Measurements from ENCODE around the gene AP3D1. TPM values are rescaled to one million over a fixed set of nuclear protein-coding genes. Genes with fewer than 3 reads are reported as not detected.

AP3D1 gene
- total and polyA plus RNA-seq, 10 donors = 32.8 to 112 (median 96.2) TPM

DNA sequence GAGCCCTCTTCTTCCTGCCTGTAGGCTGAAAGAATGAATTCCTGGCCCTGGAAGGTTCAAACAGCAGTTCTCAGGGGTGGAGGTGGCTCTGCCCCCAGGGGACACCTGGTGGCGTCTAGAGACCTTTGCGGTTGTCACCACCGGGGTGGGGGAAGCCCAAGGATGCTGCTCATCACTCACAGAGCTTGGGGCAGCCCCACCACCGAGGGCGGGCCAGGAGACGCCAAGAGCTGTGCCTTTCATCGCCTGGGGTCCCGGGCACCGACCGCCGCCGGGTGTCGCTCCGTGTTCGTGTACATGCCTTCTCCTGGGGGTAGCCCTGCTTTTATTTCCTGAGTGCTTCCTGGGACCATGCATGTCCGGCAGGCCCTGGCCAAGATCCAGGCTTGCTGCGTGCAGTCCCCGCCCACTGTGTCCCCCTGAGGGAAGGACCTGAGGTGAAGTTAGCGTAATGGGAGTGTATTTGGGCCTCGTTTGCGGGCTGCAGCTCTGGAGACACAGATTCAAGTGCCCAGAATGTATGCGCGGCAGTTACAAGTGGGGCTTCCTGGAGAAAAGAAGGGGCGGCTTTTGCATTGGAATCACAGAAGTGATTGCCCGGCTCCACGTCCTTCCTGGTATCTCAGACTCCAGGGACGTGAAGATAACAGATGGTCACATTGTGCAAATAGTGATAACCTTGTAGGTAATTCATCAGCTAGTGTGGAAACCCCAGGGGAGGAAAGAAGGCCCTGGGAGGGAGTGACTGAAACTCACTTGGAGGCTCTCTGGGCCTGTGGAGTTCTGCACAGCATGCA is 20.2 kb upstream of the AP3D1 start:
- intact Hi-C loops (cut with DNase I; ENCODE audit: low total_unique reads) = no loop called here
- H3K36me3 ChIP-seq = peaks cover 0 to 22% (median 4%) of the 10 kb centered on the region in 6 donors
- H3K9me3 ChIP-seq = no peaks in the 10 kb centered on the region
- peak overlapping the region in 2 of 8 donors; percentile 13 to 49 for H3K4me3 ChIP-seq
- DNase-seq = peak; percentile 94
- H3K4me1 ChIP-seq = peaks cover 59 to 96% (median 79%) of the 10 kb centered on the region in 6 donors
- H3K27ac ChIP-seq = peak overlapping the region in 7 of 8 donors; percentile 23 to 96 (median 58)
- TF ChIP-seq, protein P1, sequence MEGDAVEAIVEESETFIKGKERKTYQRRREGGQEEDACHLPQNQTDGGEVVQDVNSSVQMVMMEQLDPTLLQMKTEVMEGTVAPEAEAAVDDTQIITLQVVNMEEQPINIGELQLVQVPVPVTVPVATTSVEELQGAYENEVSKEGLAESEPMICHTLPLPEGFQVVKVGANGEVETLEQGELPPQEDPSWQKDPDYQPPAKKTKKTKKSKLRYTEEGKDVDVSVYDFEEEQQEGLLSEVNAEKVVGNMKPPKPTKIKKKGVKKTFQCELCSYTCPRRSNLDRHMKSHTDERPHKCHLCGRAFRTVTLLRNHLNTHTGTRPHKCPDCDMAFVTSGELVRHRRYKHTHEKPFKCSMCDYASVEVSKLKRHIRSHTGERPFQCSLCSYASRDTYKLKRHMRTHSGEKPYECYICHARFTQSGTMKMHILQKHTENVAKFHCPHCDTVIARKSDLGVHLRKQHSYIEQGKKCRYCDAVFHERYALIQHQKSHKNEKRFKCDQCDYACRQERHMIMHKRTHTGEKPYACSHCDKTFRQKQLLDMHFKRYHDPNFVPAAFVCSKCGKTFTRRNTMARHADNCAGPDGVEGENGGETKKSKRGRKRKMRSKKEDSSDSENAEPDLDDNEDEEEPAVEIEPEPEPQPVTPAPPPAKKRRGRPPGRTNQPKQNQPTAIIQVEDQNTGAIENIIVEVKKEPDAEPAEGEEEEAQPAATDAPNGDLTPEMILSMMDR (IDR thresholded peaks at IDR 0.05 in 8 of 11, conservative IDR thresholded peaks at IDR 0.05 in 3 of 11) = peak in 8 of 11 experiments; percentile 23 to 62 (median 37)
- TF ChIP-seq POLR2AphosphoS5 (IDR thresholded peaks at IDR 0.05) (peak; percentile 9 to 72 (median 64)), POLR2A (IDR thresholded peaks at IDR 0.05) (no peak)
- 31 to 45% (median 43%) methylated on average over 25 to 27 of the region's 27 CpGs for WGBS, 5 donors
- no peaks in the 10 kb centered on the region for H3K27me3 ChIP-seq (replicated peaks in 1 of 7)

DNA sequence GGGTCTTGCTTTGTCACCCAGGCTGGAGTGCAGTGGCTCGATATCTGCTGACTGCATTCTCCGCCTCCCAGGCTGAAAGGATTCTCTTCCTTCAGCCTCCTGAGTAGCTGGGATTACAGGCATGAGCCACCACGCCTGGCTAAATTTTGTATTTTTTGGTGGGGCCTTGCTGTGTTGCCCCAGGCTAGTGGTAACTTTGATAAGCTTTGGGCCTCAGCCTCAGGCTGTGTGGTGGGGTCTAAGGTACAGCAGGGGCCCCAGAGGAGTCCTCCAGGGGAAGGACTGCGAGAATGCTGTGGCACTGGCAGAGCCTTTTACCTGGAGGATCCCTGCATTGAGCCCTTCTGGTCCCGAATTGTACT is 19.6 kb upstream of the AP3D1 start:
- H3K27me3 ChIP-seq (replicated peaks in 1 of 7) = no peaks in the 10 kb centered on the region
- H3K27ac ChIP-seq = peak overlapping the region in 6 of 8 donors; percentile 23 to 96 (median 62)

DNA sequence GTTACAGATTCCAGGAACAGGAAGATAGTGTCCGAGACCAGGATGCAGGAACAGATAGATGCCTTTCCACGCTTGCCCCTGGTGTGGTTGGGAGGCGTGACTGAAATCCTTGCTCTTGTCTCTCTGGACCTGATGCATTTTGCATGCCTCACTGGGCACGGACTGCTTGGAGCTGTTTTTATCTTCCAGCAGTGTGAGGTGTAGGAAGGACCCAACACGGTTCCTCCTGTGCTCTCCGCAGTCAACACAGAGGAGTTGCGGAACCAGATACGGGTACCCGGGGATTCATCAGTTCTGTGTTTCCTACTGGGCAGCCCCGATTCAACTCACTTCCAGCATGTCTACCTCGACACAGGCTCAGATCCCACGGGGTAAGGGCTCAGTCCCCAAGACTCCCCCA is 18.9 kb upstream of the AP3D1 start:
- peak; percentile 63 for DNase-seq
- Histone ChIP-seq H3K4me1 (peaks cover 72 to 98% (median 92%) of the 10 kb centered on the region in 6 donors), H3K27me3 (replicated peaks in 1 of 7) (no peaks in the 10 kb centered on the region), H3K27ac (peak overlapping the region in 5 of 8 donors; percentile 65 to 96 (median 93)), H3K4me3 (no peak overlapping the region), H3K9me3 (no peaks in the 10 kb centered on the region), H3K36me3 (peaks cover 0 to 12% (median 3%) of the 10 kb centered on the region in 6 donors)
- intact Hi-C loops (cut with DNase I; ENCODE audit: low total_unique reads) = no loop called here
- TF ChIP-seq POLR2AphosphoS5 (IDR thresholded peaks at IDR 0.05) (no peak), POLR2A (IDR thresholded peaks at IDR 0.05) (no peak)
- TF ChIP-seq, protein P1 (IDR thresholded peaks at IDR 0.05 in 8 of 11, conservative IDR thresholded peaks at IDR 0.05 in 3 of 11) = no peak
- 71 to 85% (median 83%) methylated on average over 4 to 12 of the region's 12 CpGs for WGBS, 5 donors

More for the DNA sequence above, 19.6 kb upstream of the AP3D1 start:
- Histone ChIP-seq H3K4me3 (peak overlapping the region in 1 of 8 donors; percentile 49), H3K4me1 (peaks cover 65 to 98% (median 85%) of the 10 kb centered on the region in 6 donors), H3K9me3 (no peaks in the 10 kb centered on the region), H3K36me3 (peaks cover 0 to 17% (median 3%) of the 10 kb centered on the region in 6 donors)
- no peak for DNase-seq
- TF ChIP-seq, protein P1 (IDR thresholded peaks at IDR 0.05 in 8 of 11, conservative IDR thresholded peaks at IDR 0.05 in 3 of 11) = no peak
- TF ChIP-seq POLR2A (IDR thresholded peaks at IDR 0.05) (no peak), POLR2AphosphoS5 (IDR thresholded peaks at IDR 0.05) (no peak)
- 66 to 76% (median 68%) methylated on average over 5 of the region's 5 CpGs for WGBS, 5 donors
- intact Hi-C loops (cut with DNase I; ENCODE audit: low total_unique reads) = no loop called here

All from spleen (tissue), 11 donors.